HG02610 (cell line): Measurements from ENCODE around the gene TMEM254.
"Not testable (repeated sequence)": the region's sequence is repeated elsewhere in the genome, so short reads cannot be mapped to it uniquely, and the experiment has no call there.

ENCODE experiments used
- ATAC-seq: cut with Tn5 transposase; IDR thresholded peaks from one replicate; pipeline ENCODE4 v1.9.1; 2021; ENCODE audit warnings: mild to moderate bottlenecking, moderate library complexity; ENCODE audit not compliant: unreplicated experiment

Gene TMEM254

DNA sequence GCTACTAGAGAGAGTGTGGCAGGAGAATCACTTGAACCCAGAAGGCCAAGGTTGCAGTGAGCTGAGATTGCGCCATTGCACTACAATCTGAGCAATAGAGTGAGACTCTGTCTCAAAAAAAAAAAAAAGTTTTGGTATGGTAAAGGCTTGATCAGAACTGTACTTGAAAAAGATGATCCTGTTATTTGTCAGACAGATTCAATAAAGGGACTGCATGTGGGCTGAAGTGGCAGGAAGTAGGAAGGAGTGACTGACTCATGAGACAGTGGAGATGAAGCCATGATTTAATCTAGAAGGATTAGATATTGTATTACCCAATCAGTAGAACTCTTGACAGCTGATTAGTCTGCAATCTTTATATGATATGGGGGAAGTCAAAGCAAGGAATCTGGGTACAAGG is 2.7 kb upstream of the TMEM254 start:
- ATAC-seq: no peak

DNA sequence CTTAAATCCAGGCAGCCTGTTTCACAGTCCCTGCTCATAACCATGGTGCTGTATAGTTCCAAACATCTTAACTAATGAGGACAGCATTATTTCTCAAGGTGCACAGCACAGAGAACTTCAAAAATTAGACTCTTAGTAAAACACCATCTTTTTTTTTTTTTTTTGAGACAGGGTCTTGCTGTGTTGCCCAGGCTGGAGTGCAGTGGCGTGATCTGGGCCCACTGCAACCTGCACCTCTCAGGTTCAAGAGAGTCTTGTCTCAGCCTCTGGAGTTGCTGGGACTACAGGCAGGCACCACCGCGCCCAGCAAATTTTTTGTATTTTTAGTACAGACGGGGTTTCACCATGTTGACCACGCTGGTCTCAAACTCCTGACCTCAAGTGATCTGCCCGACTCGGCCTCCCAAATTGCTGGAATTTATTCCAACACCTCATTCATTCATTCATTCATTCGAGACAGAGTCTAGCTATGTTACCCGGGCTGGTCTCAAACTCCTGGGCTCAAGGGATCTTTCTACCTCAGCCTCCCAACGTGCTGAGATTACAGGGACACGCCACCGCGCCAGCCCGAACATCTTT is 507 bp upstream of the TMEM254 start:
- ATAC-seq: no peak

GRCh38 chr10:80079312-80079719 is 851 bp downstream of the TMEM254 start:
- no peak for ATAC-seq

DNA sequence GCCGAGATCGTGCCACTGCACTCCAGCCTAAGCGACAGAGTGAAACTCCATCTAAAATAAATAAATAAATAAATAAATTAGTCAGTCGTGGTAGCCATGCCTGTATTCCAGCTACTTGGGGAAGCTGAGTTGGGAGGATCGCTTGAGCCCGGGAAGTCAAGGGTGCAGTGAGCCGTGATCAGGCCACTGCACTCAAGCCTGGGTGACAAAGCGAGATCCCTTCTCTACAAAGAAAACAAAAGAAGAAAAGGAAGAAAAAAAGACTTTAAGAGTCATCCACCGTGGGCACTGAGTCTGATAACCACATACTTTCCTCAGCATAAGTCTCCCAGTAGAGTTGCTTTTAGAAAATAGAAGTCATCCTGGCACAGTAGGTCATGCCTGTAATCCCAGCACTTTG is 2.6 kb downstream of the TMEM254 start:
- no peak for ATAC-seq

DNA sequence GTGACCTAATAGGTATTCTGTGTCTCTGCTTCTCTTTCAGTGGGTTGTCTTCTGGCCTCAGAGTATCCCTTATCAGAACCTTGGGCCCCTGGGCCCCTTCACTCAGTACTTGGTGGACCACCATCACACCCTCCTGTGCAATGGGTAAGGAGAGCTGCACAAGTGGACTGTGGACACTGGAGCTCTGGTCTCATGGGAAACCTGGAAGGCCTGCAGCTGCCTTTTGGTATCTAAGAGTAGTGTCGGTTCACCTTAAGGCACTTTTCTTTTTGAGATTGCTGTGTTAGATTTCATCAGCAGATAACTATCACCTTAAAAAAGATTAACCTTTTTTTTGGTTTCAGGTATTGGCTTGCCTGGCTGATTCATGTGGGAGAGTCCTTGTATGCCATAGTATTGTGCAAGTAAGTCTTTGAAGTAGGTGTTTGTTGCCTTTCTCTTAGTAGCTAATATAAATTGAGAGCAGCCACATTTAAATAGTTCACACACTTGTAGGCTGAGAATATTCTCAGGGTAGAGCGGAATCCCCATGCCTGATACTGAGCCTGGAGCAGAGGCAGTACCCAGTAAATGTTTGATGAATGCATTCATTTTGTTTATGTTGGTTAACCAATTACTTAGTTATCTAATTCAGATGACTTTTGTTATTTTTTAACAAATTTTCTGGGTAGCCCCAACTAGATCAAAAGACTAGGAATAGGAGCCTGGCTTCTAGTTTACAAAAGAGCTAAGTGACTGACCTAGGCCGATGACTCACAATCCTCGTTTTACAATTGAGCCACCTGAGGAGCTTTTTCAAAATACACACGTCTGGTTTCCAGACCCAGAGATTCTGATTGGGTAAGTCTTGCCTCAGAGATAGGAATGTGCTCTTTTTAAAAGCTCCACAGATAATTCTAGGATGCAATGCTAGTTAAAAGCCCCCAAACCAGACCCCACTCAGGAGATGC is 3.6 kb downstream of the TMEM254 start:
- no peak for ATAC-seq

DNA sequence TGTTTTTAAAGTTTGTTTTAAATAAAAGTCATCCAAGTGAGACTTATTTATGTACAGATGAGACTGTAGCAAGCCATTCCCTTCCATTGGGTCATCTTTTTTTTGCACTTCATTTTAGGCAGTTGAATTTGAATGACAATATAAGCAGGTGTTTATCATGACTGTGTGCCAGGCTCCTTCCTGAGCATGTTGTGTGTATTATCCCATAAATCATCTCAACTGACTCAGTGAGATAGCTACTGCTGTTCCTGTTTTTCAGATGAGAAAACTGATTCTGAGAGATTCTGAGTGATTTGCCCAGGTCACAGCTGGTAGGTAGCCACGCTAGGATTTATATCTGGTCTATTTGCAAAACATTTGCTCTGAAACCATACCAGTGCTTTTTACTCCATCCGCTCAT is 11.7 kb downstream of the TMEM254 start:
- ATAC-seq: no peak

GRCh38 chr10:80094231-80094630 is 15.8 kb downstream of the TMEM254 start:
- no peak for ATAC-seq

DNA sequence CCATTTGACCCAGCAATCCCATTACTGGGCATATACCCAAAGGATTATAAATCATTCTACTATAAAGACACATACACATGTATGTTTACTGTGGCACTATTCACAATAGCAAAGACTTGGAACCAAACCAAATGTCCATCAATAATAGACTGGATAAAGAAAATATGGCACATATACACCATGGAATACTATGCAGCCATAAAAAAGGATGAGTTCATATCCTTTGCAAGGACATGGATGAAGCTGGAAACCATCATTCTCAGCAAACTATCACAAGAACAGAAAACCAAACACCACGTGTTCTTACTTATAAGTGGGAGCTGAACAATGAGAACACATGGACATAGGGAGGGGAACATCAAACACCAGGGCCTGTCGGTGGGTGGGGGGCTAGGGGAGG is 19.8 kb downstream of the TMEM254 start:
- not testable (repeated sequence) for ATAC-seq

GRCh38 chr10:80099295-80099694 is 20.8 kb downstream of the TMEM254 start:
- ATAC-seq: not testable (repeated sequence)

GRCh38 chr10:80100116-80100515 is 21.7 kb downstream of the TMEM254 start:
- ATAC-seq: no peak

- no peak for ATAC-seq
Measured at GRCh38 chr10:80100861-80101695, 22.6 kb downstream of the TMEM254 start.

GRCh38 chr10:80104066-80104926 is 25.8 kb downstream of the TMEM254 start:
- ATAC-seq: peak; percentile 59

DNA sequence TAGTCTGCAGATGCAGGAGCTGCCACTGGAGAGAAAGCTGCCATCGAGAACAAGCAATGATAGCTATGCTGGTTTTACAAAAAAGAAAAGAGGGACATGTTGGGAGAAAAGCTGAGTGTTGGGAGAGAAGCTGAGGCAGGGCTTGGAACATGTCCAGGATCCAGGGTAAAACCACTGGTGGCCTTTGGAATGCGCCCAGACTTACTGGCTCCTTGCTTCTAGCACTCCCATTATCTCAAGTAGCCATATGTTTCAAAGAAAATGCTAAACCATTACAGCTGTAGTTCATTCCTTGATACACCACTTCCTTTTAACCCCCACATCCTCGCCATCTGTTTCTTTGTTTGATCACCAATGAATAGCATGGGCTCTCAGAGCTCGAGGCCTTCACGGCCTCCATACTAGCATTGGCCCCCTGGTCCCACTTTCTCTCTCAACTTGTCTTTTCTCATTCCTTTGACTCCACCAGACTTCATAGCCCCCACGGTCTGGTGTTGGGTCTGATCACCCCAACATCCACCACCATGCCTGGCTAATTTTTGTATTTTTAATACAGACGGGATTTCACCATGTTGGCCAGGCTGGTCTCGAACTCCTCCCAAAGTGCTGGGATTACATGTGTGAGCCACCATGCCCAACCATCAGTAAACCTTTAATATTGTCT is 30.2 kb downstream of the TMEM254 start:
- no peak for ATAC-seq

GRCh38 chr10:80110986-80111385 is 32.5 kb downstream of the TMEM254 start:
- ATAC-seq: no peak

- ATAC-seq: no peak
Measured at GRCh38 chr10:80118669-80119068, 40.2 kb downstream of the TMEM254 start.

DNA sequence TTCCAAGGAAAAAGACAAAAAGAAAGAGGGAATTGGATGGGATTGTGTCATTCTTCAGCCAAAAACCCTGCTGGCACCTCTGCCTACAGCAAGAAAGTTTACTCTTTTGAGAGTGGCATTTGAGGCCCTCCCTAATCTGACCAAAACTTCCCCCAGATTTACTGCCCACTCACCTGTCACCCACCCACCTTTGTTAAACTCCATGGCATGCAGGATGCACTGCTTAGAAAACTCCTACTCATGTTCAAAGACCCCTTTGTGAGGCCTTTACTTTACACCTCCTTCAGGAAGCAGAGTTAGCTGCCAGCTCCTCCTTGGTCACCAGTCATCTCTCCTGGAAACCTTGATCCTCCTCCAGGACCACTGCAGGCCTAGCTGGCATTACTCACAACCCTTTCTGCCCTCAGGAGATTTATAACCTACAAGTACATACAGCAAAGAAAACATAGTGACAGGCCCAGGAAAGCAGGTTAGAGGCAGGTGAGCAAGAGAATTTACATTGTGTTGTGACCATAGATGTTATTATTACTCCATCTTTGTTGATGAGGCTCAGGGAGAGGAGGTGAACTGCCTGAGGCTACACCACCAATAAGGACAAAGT is 43.7 kb downstream of the TMEM254 start:
- ATAC-seq: no peak

DNA sequence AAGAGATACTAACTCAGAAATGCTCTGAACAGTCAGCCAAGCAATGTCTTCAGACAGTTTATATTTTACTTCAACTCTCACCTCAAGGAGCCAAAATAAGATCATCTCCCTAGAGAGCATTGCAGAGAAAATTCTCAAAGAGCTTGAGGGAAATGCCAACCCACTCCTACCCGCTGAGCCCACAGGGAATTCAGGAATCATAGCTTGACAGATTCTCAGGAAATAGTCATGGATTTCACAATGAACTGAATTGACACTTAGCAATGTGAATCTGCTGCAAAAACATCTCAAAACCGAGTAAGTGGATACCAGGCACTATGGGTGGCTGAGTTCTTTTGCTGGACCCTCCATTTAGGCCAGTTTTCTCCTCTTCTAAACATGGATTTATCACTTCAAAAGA is 44.3 kb downstream of the TMEM254 start:
- ATAC-seq: no peak

DNA sequence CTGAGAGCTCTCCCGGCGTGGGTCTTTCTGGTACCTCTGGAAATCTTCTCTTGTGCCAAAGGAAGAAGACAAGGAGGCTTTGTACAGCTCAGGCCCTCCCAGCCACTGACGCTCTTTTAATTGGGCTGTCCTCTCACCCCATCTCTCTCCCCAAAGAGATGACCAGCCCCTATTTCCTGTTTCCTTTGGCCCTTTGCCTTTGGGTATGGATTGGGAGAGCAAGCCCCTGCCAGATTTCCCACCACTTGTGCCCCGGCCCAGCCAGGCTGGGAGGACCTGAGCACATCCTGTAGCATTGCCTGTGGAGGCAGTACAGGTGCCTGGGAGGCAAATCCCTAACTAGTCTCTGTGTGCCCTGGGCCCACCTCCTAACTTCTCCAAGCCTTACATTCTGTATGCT is 48.4 kb downstream of the TMEM254 start:
- ATAC-seq: no peak

DNA sequence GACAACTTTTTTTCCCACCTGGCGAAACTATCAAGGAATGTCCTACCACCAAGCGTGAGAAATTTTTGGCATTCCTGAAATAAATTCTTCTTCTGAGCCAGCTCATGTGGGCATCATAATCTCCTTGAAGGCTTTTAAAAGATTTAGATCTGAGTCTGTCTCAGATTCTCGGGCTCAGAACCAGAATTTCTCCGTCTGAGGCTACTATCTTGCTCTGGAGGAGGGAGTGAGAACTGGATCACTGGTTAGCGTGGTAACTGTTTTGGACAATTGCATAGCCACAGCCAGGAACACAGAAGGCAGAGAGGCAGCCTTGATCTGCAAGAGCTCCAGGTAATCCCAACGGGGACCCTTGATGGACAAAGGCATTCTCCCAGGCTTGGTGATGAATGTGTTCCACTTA is 53.0 kb downstream of the TMEM254 start:
- no peak for ATAC-seq
